ENCODE data around the gene SMIM23. TPM values are rescaled to one million over a fixed set of nuclear protein-coding genes. Genes with fewer than 3 reads are reported as not detected.

SMIM23 gene
- total RNA-seq = not detected

DNA sequence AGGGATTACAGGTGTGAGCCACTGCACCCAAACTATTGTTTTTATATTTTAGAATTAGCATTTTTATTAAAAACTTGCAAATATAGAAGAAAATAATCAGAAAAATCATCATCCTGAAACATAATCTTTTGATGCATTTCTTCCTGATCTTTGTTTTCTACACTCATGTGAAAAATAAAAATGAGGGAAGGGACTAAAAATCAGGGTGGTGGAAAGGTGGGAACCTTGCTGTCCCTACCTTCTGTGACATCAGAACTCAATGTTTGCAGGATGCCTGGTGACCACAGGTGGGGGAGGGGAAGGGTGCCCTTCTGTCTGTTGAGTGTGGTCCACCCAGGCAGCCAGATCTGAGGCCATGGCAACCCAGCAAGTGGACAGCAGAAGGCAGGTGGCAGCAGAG lies at the start of gene SMIM23:
Gene SMIM23, plus strand, starts transcription at position 301 of the 400 bp plus-strand sequence. Its CDS starts 55 bp downstream, at position 356.
- intact Hi-C loops (cut with DNase I) = no loop called here
- no peak for ATAC-seq
- no peak for DNase-seq (ENCODE audit: low spot score)

DNA sequence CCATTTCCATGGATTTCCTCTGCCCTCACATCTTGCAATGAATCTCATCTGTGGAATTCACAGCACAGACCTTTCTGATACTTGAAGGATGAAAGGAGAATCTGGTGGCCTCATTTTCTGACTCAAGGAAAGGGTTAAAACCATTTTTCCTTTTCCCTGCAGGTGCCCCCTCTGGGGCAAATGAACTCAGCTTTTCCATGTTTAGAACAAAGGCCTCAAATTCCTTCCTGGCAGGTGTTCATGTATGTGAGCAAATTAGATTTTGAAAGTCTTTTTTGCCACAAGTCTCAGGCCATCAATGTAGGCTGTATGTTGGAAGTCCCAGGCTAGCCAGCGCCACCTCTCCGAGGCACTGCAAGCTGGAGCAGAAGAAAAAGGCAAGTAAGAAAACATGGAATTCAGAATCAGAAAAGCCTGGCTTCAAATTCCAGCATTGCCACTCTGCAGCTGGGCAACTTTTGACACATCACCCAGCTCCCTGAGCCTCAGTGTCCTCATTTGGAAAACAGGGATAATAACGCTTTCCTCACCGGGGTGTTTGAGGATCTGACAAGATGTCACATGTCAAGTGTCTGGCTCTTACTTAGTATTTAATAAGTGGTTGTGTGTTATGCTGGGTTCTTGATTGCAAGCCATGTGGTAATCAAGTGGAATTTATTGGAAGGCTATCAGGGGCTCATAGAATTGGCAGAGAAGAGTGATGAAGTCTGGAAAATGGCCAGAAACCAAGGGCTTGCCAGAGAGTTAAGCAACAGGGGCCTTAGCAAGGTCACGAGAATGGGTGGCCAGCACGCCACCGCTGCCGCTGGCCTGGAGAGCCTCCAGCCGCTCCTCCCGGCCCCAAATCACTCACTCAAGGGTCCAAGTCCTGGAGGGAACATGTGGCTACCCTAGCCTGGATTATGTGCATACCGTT lies 48.4 kb upstream of the SMIM23 start:
- ATAC-seq = peak; percentile 81
- intact Hi-C loops (cut with DNase I) = no loop called here

GRCh38 chr5:171738501-171738900 lies 47.1 kb upstream of the SMIM23 start:
- no peak for DNase-seq (ENCODE audit: low spot score)
- ATAC-seq = no peak

More for the DNA sequence above, 48.4 kb upstream of the SMIM23 start:
- no peak for DNase-seq (ENCODE audit: low spot score)

GRCh38 chr5:171739271-171739670 lies 46.3 kb upstream of the SMIM23 start:
- intact Hi-C loops (cut with DNase I) = no loop called here
- DNase-seq (ENCODE audit: low spot score) = no peak
- no peak for ATAC-seq

More at GRCh38 chr5:171738501-171738900, 47.1 kb upstream of the SMIM23 start:
- intact Hi-C loops (cut with DNase I) = no loop called here

GRCh38 chr5:171743436-171744076 lies 42.1 kb upstream of the SMIM23 start:
- intact Hi-C loops (cut with DNase I) = no loop called here
- DNase-seq (ENCODE audit: low spot score) = no peak
- no peak for ATAC-seq

- intact Hi-C loops (cut with DNase I) = no loop called here
- no peak for ATAC-seq
- DNase-seq (ENCODE audit: low spot score) = no peak
These were observed 41.4 kb upstream of the SMIM23 start for GRCh38 chr5:171744264-171744663.

DNA sequence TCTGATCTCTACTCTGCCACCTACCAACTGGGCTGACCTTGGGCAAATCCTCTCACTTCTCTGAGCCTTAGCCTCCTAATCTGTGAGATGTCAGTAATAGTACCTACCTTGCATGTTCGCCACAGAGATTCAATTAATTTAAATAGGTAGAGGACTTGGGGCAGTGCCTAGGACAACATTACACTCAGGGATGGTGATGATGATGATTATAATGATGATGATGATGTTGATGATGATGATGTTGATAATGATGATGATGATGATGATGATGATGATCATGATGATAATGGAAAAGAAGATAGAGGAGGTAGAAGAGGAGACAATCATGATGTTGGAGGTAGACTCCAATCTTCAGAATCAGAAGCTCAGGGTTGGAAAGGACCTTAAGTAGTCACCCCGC lies 40.7 kb upstream of the SMIM23 start:
- ATAC-seq = no peak
- intact Hi-C loops (cut with DNase I) = no loop called here
- DNase-seq (ENCODE audit: low spot score) = no peak

DNA sequence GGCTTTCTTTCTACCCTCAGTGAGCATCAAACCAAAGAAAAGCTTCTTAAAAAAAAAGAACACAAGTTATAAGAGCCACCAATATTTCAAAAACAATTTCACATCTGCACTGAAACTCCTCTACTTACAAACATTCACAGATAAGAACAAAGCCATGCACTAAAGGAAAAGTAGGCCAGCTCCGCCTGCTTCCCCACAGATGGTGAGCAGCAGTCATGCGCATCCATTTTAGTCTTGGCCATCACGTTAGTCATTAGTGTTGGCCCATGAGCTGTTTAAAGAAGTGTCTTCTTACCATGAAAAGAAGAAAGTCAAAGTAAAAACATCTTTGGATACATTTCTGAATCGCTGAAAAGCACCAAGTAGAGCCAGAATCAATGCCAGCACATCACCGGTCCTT lies 40.0 kb upstream of the SMIM23 start:
- DNase-seq (ENCODE audit: low spot score) = no peak
- ATAC-seq = no peak
- intact Hi-C loops (cut with DNase I) = no loop called here

DNA sequence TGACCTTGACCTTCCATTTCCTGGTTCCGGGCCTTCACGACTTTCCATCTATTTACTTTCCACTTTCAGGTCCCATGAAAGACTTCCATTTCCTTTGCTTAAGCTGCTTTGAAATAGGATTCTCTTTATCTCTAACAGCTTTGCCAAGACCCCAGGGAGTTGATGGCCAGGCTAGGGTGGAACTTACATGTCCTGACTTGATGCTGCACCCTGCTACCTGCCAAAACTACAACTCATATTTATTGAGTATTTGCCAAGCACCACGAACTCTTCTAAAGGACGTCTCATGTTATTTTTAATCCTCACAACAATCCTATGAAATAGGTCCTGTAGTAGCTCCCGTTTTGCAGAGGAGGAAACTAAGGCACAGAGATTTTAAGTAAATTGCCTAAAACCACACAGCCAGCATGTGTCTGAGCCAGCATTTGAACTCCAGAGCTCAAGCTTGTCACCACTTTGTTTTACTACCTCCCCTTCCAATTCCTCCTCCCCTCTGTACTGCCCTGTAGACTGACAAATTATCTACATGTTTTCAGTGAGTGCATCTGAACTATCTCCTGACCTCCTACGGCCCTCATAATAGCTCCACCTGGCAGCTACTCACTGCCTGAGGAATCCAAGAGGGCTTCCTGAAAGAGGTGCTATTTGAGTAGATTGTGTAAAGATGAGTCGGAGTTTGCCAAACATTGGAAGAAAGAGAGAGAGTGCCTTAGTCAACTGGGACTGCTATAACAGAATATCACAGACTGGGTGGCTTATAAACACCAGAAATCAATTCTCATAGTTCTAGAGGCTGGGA lies 38.4 kb upstream of the SMIM23 start:
- ATAC-seq (no peak), DNase-seq (ENCODE audit: low spot score) (no peak)
- intact Hi-C loops (cut with DNase I) = no loop called here

DNA sequence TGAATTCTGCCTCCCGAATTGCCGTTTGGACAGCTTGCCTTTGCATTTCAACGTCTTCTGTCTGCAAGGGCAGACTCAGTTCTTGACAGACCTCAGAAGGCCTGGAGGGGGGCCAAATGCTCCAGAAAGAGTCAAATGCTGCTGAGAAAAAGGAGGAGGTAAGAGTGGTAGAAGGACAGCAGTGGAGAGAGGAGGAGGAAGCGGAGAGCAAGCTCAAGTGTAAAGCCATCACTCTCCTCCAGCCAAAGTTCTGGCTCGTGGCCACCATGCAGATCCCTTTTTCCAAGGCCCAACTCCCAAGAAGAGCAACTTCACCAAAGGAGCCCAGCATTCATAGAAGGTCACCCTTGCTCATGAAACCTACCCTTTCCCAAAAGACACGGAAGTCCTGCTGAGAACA lies 36.9 kb upstream of the SMIM23 start:
- intact Hi-C loops (cut with DNase I) = no loop called here
- ATAC-seq = no peak
- DNase-seq (ENCODE audit: low spot score) = no peak

- no peak for DNase-seq (ENCODE audit: low spot score)
- intact Hi-C loops (cut with DNase I) = no loop called here
- peak; percentile 73 for ATAC-seq
These were observed 36.3 kb upstream of the SMIM23 start for GRCh38 chr5:171749365-171749764.

DNA sequence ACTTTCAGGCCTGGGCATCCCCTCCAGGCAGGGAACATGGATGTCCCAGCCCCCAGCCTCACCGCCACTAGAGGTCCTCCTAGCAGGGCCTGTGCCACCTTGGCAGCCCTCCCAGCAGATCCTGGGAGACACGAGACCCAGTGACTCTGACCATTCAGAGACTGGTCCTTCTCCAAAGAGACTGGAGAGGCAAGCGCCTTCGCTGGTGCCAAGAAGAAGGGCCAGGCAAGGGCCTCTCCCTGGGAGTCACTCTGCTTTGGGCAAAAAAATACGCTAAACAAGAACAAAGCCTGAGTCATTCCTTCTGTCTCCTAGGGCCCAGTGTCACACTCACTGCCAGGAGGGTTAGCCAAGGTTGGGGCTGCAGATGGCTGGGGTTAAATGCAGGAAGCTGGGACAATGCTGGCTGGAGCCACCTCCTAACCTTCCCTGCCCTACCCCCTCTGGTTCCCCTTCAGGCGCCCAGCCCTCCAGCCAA lies 35.3 kb upstream of the SMIM23 start:
- peak; percentile 77 for ATAC-seq
- DNase-seq (ENCODE audit: low spot score) = no peak
- intact Hi-C loops (cut with DNase I) = no loop called here

DNA sequence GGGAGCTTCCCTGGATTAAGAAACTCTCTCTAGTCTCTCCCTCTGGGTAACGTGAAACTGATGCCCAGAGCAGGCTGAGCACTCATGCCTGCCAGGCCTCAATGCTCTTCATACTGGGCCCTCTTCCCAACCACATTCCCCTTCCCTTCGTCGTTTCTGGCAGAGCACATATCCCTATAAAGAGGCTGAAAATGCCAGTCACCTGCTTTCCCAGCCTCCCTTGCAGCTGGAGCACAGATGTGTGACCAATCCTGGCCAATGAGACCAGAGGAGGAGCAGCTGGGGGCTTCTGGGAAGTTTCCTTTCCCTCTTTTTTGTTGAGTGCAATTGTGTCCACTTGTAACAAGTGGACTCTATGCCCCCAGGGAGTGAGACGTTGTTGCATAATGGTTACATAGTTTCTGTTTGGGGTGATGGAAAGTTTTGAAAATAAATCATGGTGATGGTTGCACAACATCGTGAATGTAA lies 30.2 kb upstream of the SMIM23 start:
- intact Hi-C loops (cut with DNase I) = no loop called here
- no peak for DNase-seq (ENCODE audit: low spot score)
- ATAC-seq = peak; percentile 74

DNA sequence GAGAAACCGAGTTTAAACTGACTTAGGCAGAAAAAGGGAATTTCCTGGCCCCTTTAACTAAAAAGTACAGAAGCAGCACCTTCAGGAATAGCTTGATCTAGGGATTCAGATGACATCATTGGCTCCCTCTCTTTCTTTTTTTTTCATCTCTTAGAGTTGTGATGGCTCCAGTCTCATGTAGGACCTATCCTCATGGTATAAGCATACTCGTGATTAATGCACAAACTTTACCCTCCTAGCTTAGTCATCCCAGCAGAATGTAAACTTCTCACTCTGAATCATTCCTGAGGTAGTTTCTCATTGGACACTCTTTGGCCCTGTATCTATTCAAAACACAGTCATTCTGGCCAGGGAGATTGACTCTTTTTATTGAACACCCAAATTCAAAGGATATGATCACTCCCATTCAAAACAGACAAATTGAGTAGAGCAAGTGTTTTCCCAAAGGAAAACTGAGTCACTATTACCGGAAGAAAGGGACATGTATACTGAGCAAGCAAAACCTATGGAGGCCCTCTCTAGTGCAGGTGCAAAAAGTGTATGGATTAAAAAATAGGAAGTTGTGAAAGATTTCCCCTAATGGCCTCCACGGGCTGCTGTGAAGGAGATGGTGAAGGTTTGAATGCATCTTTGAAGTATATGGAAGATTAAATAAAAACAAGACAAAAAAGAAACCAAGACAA lies 27.6 kb upstream of the SMIM23 start:
- intact Hi-C loops (cut with DNase I) = no loop called here
- DNase-seq (ENCODE audit: low spot score) (no peak), ATAC-seq (no peak)

DNA sequence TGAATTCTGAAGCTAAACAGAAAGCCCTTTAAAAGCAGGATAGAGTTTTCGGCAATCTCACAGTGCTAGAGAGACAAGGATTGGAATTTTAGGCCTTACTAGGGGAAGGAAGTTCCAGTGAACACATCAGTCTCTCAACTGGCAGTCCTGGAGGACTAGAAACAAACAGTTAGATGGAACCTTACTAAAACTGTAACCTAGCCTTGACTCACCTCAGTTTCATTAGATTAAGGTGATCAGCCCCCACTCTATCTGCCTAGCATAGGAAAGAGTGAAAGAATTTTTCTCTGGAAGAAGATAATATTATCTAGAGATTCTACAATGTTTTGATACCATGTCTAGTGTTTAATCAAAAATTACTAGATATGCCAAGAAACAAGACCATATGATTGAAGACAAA lies 25.8 kb upstream of the SMIM23 start:
- intact Hi-C loops (cut with DNase I) = no loop called here
- ATAC-seq (no peak), DNase-seq (ENCODE audit: low spot score) (no peak)

- ATAC-seq = no peak
- intact Hi-C loops (cut with DNase I) = no loop called here
- DNase-seq (ENCODE audit: low spot score) = no peak
These were observed 23.5 kb upstream of the SMIM23 start for GRCh38 chr5:171762021-171762608.

- DNase-seq (ENCODE audit: low spot score) (no peak), ATAC-seq (no peak)
- intact Hi-C loops (cut with DNase I) = no loop called here
These were observed 22.7 kb upstream of the SMIM23 start for GRCh38 chr5:171762903-171763302.

GRCh38 chr5:171764265-171764664 lies 21.4 kb upstream of the SMIM23 start:
- no peak for ATAC-seq
- intact Hi-C loops (cut with DNase I) = no loop called here

More at GRCh38 chr5:171764265-171764664, 21.4 kb upstream of the SMIM23 start:
- no peak for DNase-seq (ENCODE audit: low spot score)

All from sciatic nerve (tissue), 2 donors.